GM23248 (cell line): ENCODE data around the gene CMSS1.

Experiments used
- EZH2 ChIP-seq: fragments of 200-600 bp; sonication (generic); IDR thresholded peaks from 2 replicates; pipeline ENCODE4 v1.6.1; 2018; ENCODE audit warnings: antibody characterized with exemption, mild to moderate bottlenecking; ENCODE audit not compliant: insufficient read depth, poor library complexity, severe bottlenecking
- EZH2phosphoT487 ChIP-seq: fragments of 200-600 bp; sonication (generic); IDR thresholded peaks from 2 replicates; pipeline ENCODE4 v1.6.1; 2018; ENCODE audit warnings: antibody characterized with exemption, moderate library complexity, mild to moderate bottlenecking, low read depth; ENCODE audit not compliant: insufficient read depth

DNA sequence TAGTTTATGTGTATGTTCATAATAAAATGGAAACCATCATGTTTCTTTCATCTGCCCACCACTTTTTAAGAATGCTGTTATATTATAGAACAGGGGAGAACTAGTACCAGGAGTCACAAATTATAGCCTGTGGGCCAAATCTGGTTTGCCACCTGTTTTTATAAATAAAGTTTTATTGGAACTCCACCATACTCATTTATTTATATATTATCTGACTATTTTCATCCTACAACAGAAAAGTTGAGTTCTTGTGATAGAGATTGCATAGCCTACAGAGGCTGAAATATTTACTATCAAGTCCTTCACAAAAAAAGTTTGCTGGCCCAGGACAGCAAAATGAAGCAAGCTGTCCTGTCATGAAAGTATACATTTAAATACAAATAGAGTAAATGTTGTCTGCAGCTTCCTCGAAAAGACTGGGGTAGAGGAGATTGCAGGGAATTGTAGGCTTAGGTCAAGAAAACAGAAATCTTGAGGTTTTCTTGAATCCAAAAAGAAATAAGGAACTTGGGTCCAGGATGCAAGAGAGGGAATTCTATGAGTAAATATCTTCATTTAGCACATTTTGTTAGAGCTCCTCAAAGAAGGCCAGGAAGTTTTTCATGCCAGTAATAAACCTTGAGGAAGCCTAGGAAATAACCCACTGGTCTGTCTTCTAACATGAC, 255.5 kb downstream of the CMSS1 start:
- no peak for TF ChIP-seq EZH2phosphoT487
- TF ChIP-seq EZH2, result no peak
